ENCODE data around the gene AMH. TPM values are rescaled to one million over a fixed set of nuclear protein-coding genes. Genes with fewer than 3 reads are reported as not detected.

AMH gene
- total and polyA plus RNA-seq, 2 of the 13 experiments (the other 11 are each of a cell fraction or from before 2014, with no cell fraction given), result 0.03 to 0.18 TPM

- no peak for TF ChIP-seq ZBTB10 (CRISPR knock-in tag; IDR thresholded peaks at IDR 0.05; ENCODE audit: borderline replicate concordance)
- TF ChIP-seq THYN1 (CRISPR knock-in tag; IDR thresholded peaks at IDR 0.05; ENCODE audit: borderline replicate concordance, low read depth), result no peak
- TF ChIP-seq CCDC6 (CRISPR knock-in tag; IDR thresholded peaks at IDR 0.05), result no peak
- TF ChIP-seq ZNF543 (CRISPR knock-in tag; IDR thresholded peaks at IDR 0.05), result peak; percentile 97
- TF ChIP-seq KDM3A (CRISPR knock-in tag; IDR thresholded peaks at IDR 0.05; ENCODE audit: low read depth), result 0 out of 2 replicates have a peak, but pooled peaks have one; percentile 52
- TF ChIP-seq HNRNPL (IDR thresholded peaks at IDR 0.05; ENCODE audit: low read depth, low read length), result peak; percentile 58; the same call in 1 of the 2 replicates
- no peak for TF ChIP-seq NCOR1 (IDR thresholded peaks at IDR 0.05; ENCODE audit: borderline replicate concordance, low read length)
- TF ChIP-seq ZNF816 (CRISPR knock-in tag; IDR thresholded peaks at IDR 0.05; ENCODE audit: borderline replicate concordance), result no peak
- TF ChIP-seq ZSCAN21 (CRISPR knock-in tag; IDR thresholded peaks at IDR 0.05; ENCODE audit: borderline replicate concordance), result no peak
- no peak for TF ChIP-seq KMT2A (CRISPR knock-in tag; IDR thresholded peaks at IDR 0.05)
- peak; percentile 87 for TF ChIP-seq HNF4G (IDR thresholded peaks at IDR 0.05; ENCODE audit: borderline replicate concordance, low read depth, low read length)
- TF ChIP-seq HNF4G (CRISPR knock-in tag; IDR thresholded peaks at IDR 0.05; ENCODE audit: borderline replicate concordance, low read depth), result peak; percentile 87; the same call in 1 of the 2 replicates
- TF ChIP-seq ZNF75D (CRISPR knock-in tag; IDR thresholded peaks at IDR 0.05; ENCODE audit: borderline replicate concordance), result no peak
- 0 out of 2 replicates have a peak, but pooled peaks have one; percentile 30 for TF ChIP-seq GATAD1 (CRISPR knock-in tag; IDR thresholded peaks at IDR 0.05)
- TF ChIP-seq HDAC1 (CRISPR knock-in tag; IDR thresholded peaks at IDR 0.05), result 0 out of 2 replicates have a peak, but pooled peaks have one; percentile 60
- no peak for TF ChIP-seq ZFYVE20 (CRISPR knock-in tag; IDR thresholded peaks at IDR 0.05; ENCODE audit: borderline replicate concordance, low read depth)
- no peak for TF ChIP-seq ZNF83 (CRISPR knock-in tag; IDR thresholded peaks at IDR 0.05; ENCODE audit: borderline replicate concordance)
- TF ChIP-seq SMAD3 (CRISPR knock-in tag; IDR thresholded peaks at IDR 0.05), result no peak
- no peak for TF ChIP-seq ZBTB14 (CRISPR knock-in tag; IDR thresholded peaks at IDR 0.05)
- TF ChIP-seq POLR2G (IDR thresholded peaks at IDR 0.05; ENCODE audit: low read depth, low read length), result no peak
- no peak for TF ChIP-seq NR2F6 (IDR thresholded peaks at IDR 0.05)
- peak; percentile 63; the same call in 1 of the 2 replicates for TF ChIP-seq NR2F6 (CRISPR knock-in tag; IDR thresholded peaks at IDR 0.05)
- 0 out of 2 replicates have a peak, but pooled peaks have one; percentile 21 for TF ChIP-seq HNF1B (CRISPR knock-in tag; IDR thresholded peaks at IDR 0.05)
- 0 out of 2 replicates have a peak, but pooled peaks have one; percentile 14 for TF ChIP-seq ZNF225 (CRISPR knock-in tag; IDR thresholded peaks at IDR 0.05)
- TF ChIP-seq KDM5B (CRISPR knock-in tag; IDR thresholded peaks at IDR 0.05; ENCODE audit: borderline replicate concordance), result peak; percentile 48; the same call in 1 of the 2 replicates
- no peak for TF ChIP-seq HOXA9 (CRISPR knock-in tag; IDR thresholded peaks at IDR 0.05; ENCODE audit: borderline replicate concordance)
- TF ChIP-seq NFATC3 (CRISPR knock-in tag; IDR thresholded peaks at IDR 0.05), result no peak
Measured at GRCh38 chr19:2242092-2242537, 7.0 kb upstream of the AMH start (continued).

Measured in HepG2 (cell line).